Cardiac fibroblast (primary cell): ENCODE results near the gene KRAS.
A peak's percentile ranks its signal among the peaks of the same experiment; 100 is the strongest.

ENCODE experiments used
- DNase-seq, 2 donors: peaks; one replicate each; pipeline versions ENCODE4 v3.0.0 to v3.0.0-alpha.2; 2010; ENCODE audit warnings: low read depth in 2 of 2
- H3K4me3 ChIP-seq, 2 donors: replicated peaks in 1 of 2; 1 replicate in 1 of 2; 2 replicates in 1 of 2; pipeline ENCODE4 v1.5.1; 2011; ENCODE audit warnings: low read depth in 2 of 2, low read length in 2 of 2, mild to moderate bottlenecking in 2 of 2, moderate library complexity in 1 of 2
- CTCF ChIP-seq: IDR thresholded peaks from one replicate; pipeline ENCODE4 v1.5.1; 2011; ENCODE audit warnings: low read depth, mild to moderate bottlenecking, low read length, inconsistent platforms

Gene KRAS

GRCh38 chr12:25284024-25284423, 33.3 kb upstream of the KRAS start:
- TF ChIP-seq CTCF = no peak

GRCh38 chr12:25283006-25283405, 32.3 kb upstream of the KRAS start:
- TF ChIP-seq CTCF = no peak

More at GRCh38 chr12:25284024-25284423, 33.3 kb upstream of the KRAS start:
- no peak overlapping the region for H3K4me3 ChIP-seq
- DNase-seq = no peak

GRCh38 chr12:25280082-25280481, 29.4 kb upstream of the KRAS start:
- H3K4me3 ChIP-seq = no peak overlapping the region
- TF ChIP-seq CTCF = no peak
- no peak for DNase-seq

More at GRCh38 chr12:25283006-25283405, 32.3 kb upstream of the KRAS start:
- H3K4me3 ChIP-seq = no peak overlapping the region
- DNase-seq = peak in 1 of 2 donors; percentile 18

DNA sequence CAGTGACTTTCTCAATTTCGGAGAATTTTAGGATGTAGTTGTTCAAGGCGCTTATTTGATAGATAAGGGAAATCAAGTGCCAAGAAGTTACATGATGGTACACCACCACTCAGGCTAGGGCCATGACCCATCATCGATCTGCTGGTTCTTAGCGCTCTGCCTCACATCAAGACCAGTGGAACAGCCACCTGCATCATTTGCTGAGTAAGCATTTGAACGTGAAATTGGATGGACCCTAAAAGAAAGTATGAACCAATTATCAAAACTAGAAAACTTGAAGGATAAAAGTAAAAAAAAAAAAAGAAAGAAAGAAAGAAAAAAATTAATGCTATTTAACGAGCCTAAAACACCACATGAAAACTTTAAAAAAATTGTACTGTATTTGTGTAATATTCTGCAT, 27.5 kb upstream of the KRAS start:
- DNase-seq = no peak
- TF ChIP-seq CTCF = no peak
- H3K4me3 ChIP-seq = no peak overlapping the region

GRCh38 chr12:25276199-25276937, 25.6 kb upstream of the KRAS start:
- H3K4me3 ChIP-seq = no peak overlapping the region
- peak; percentile 77 to 95 for DNase-seq
- no peak for TF ChIP-seq CTCF

DNA sequence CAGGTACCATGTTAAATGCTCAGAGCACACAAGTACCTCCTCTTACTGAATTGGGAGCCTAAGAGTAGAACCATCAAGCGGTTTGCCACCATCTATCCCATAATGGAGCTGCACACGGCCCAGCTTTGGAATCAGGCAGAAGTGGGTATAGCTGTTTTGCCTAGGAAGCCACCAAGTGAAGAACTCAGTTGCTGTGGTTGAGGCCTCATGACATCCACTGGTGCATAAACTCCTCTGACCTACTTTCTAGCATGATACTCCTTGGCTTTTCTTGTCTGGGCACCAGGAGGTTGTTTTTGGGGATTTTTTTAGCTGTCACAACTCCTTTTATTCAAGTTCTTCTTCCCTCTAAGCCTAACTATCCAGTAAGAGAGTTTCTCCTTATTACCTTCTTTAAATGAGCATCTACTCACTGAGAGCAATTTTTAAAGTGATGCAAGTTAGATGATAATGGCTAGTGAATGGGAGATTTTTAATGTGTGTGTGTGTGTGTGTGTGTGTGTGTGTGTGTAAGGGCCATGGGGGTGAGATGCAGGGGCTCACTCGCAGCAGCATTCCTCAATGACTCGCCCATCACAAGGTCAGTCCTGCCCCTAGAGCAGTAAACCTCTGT, 20.9 kb upstream of the KRAS start:
- no peak for DNase-seq
- no peak overlapping the region for H3K4me3 ChIP-seq
- no peak for TF ChIP-seq CTCF

GRCh38 chr12:25269701-25270100, 19.0 kb upstream of the KRAS start:
- no peak overlapping the region for H3K4me3 ChIP-seq
- no peak for TF ChIP-seq CTCF
- DNase-seq = peak in 1 of 2 donors; percentile 27
